K562 (cell line): Measurements from ENCODE around the gene BCL7C. TPM values are rescaled to one million over a fixed set of nuclear protein-coding genes. Genes with fewer than 3 reads are reported as not detected.

Experiments
- AFF1 ChIP-seq, 2 experiments: fragments of 450-650 bp; IDR thresholded peaks; 2 replicates each; pipeline ENCODE4 v1.6.1; 2018; ENCODE audit warnings: mild to moderate bottlenecking in 2 of 2, low read depth in 1 of 2; ENCODE audit not compliant: partially characterized antibody in 2 of 2
- BCL6 ChIP-seq: fragments of 250-450 bp; sonication (Bioruptor Pico); IDR thresholded peaks from 2 replicates; pipeline ENCODE4 v1.4.0; 2020
- BCOR ChIP-seq: fragments of 450-650 bp; IDR thresholded peaks from 2 replicates; pipeline ENCODE4 v1.6.1; 2016
- DPF2 ChIP-seq: fragments of 450-650 bp; IDR thresholded peaks from 2 replicates; pipeline ENCODE4 v1.6.1; 2016
- FOXJ2 ChIP-seq: fragments of 200-800 bp; sonication (Bioruptor generic); IDR thresholded peaks from 2 replicates; pipeline ENCODE4 v1.6.1; 2016; ENCODE audit warnings: missing genetic modification characterization, missing compliant biosample characterization
- FOXM1 ChIP-seq, 2 experiments: fragments of 450-650 bp in 1 of 2; sonication (generic) in 1 of 2; formaldehyde crosslinking in 1 of 2; IDR thresholded peaks; 2 replicates each; pipeline versions ENCODE4 v1.6.1 to v1.9.0; 2017 to 2022; ENCODE audit warnings: low read depth in 2 of 2, mild to moderate bottlenecking in 2 of 2, missing genetic modification reagents in 1 of 2, moderate library complexity in 1 of 2
- HOXB6 ChIP-seq: fragments of 250-450 bp; sonication (Bioruptor Pico); IDR thresholded peaks from 2 replicates; pipeline ENCODE4 v1.5.1; 2022; ENCODE audit warnings: mild to moderate bottlenecking, borderline replicate concordance
- ID3 ChIP-seq, 2 experiments: fragments of 250-450 bp in 1 of 2; fragments of 450-650 bp in 1 of 2; sonication (Bioruptor Pico) in 1 of 2; IDR thresholded peaks; 2 replicates each; pipeline versions ENCODE4 v1.6.1 to v1.8.0; 2016 to 2021; ENCODE audit warnings: mild to moderate bottlenecking in 2 of 2, moderate library complexity in 2 of 2, missing compliant biosample characterization in 1 of 2, missing genetic modification characterization in 1 of 2
- KAT2B ChIP-seq: IDR thresholded peaks from one replicate; pipeline ENCODE4 v1.6.1; 2012; ENCODE audit warnings: low read depth, mild to moderate bottlenecking, control low read depth, inconsistent platforms, low read length, moderate library complexity
- KAT8 ChIP-seq: fragments of 450-650 bp; IDR thresholded peaks from 2 replicates; pipeline ENCODE4 v1.6.1; 2016; ENCODE audit warnings: low read depth, mild to moderate bottlenecking
- MYC ChIP-seq, 2 experiments: fragments of 250-450 bp in 1 of 2; sonication (Bioruptor Pico) in 1 of 2; IDR thresholded peaks; 2 replicates each; pipeline versions ENCODE4 v1.5.1 to v1.6.1; 2012 to 2021; ENCODE audit warnings: low read depth in 2 of 2, borderline replicate concordance in 1 of 2, improper control_type of control experiment in 1 of 2, low read length in 1 of 2, mild to moderate bottlenecking in 1 of 2, moderate library complexity in 1 of 2
- NR4A1 ChIP-seq, 2 experiments: fragments of 250-450 bp in 1 of 2; fragments of 450-650 bp in 1 of 2; sonication (Bioruptor Pico) in 1 of 2; IDR thresholded peaks; 2 replicates each; pipeline versions ENCODE4 v1.4.0 to v1.6.1; 2016 to 2020; ENCODE audit warnings: mild to moderate bottlenecking in 2 of 2, missing compliant biosample characterization in 1 of 2, missing genetic modification characterization in 1 of 2, moderate library complexity in 1 of 2
- NUFIP1 ChIP-seq: fragments of 450-650 bp; IDR thresholded peaks from 2 replicates; pipeline ENCODE4 v1.6.1; 2018; ENCODE audit not compliant: partially characterized antibody
- PTRF ChIP-seq: fragments of 450-650 bp; IDR thresholded peaks from 2 replicates; pipeline ENCODE4 v1.6.1; 2016; ENCODE audit warnings: mild to moderate bottlenecking, missing genetic modification characterization, missing compliant biosample characterization
- SIRT6 ChIP-seq: IDR thresholded peaks from one replicate; pipeline ENCODE4 v1.6.1; 2012; ENCODE audit warnings: low read depth, mild to moderate bottlenecking, control low read depth, inconsistent platforms, low read length, moderate library complexity
- ZNF121 ChIP-seq: sonication (generic); formaldehyde crosslinking; conservative IDR thresholded peaks from 2 replicates; pipeline ENCODE4 v1.8.0; 2022; ENCODE audit warnings: missing genetic modification reagents
- ZNF384 ChIP-seq: IDR thresholded peaks from 2 replicates; pipeline ENCODE4 v1.6.1; 2012; ENCODE audit warnings: low read depth, low read length, improper control_type of control experiment
- ZNF77 ChIP-seq: fragments of 250-450 bp; sonication (Bioruptor Pico); IDR thresholded peaks from 2 replicates; pipeline ENCODE4 v1.5.0; 2020
- polyA plus RNA-seq, 8 experiments: library from polyadenylated mRNA; depleted of rRNA in 4 of 8; stranded (reverse) in 5 of 8; unstranded in 3 of 8; fragments of >200 nt; fragmentation: Nextera tagmentation in 2 of 8; fragmentation: Illumina TruSeq in 1 of 8; extraction: Ambion mirVana in 2 of 8; extraction: Trizol in 1 of 8; gene quantifications; 2 replicates each; pipeline versions ENCODE4 v1.2.1 to v1.2.3, GENCODE V29; 2011 to 2014; ENCODE audit warnings: inconsistent platforms in 1 of 8, missing spikeins in 1 of 8
- total RNA-seq, 7 experiments: library from RNA; depleted of rRNA in 6 of 7; stranded (reverse); fragments of >200 nt in 6 of 7; fragmentation: Illumina TruSeq in 2 of 7; extraction: Trizol in 2 of 7; gene quantifications; 2 replicates each; pipeline versions ENCODE4 v1.2.1 to v1.2.3, GENCODE V29; 2011 to 2021; ENCODE audit warnings: low replicate concordance in 1 of 7
- TF ChIP-seq, protein P1 (sequence below): fragments of 250-450 bp; sonication (Bioruptor Pico); IDR thresholded peaks from 2 replicates; pipeline ENCODE4 v1.9.0; 2021; ENCODE audit warnings: mild to moderate bottlenecking
- TF ChIP-seq, protein P2 (sequence below), 2 experiments: fragments of 200-800 bp in 1 of 2; sonication (Bioruptor generic) in 1 of 2; sonication (generic) in 1 of 2; formaldehyde crosslinking in 1 of 2; IDR thresholded peaks in 1 of 2; conservative IDR thresholded peaks in 1 of 2; 2 replicates each; pipeline versions ENCODE4 v1.5.0 to v1.6.1; 2016 to 2020; ENCODE audit warnings: missing compliant biosample characterization in 1 of 2, missing genetic modification characterization in 1 of 2, missing genetic modification reagents in 1 of 2

BCL7C gene
- total and polyA plus RNA-seq, 9 of the 15 experiments (the other 6 are each of a cell fraction or from before 2014, with no cell fraction given), result 1.7 to 85.8 (median 19.6) TPM

- no peak for TF ChIP-seq KAT2B
- TF ChIP-seq ZNF77 (CRISPR knock-in tag), result no peak
- no peak for TF ChIP-seq NR4A1 (CRISPR knock-in tag; IDR thresholded peaks at IDR 0.05)
- TF ChIP-seq NR4A1 (tag; IDR thresholded peaks at IDR 0.05), result no peak
- TF ChIP-seq SIRT6, result no peak
- TF ChIP-seq DPF2, result peak; percentile 61; the same call in 1 of the 2 replicates
- TF ChIP-seq ID3 (CRISPR knock-in tag; IDR thresholded peaks at IDR 0.05), result no peak
- peak; percentile 91 for TF ChIP-seq ID3 (tag; IDR thresholded peaks at IDR 0.05)
- TF ChIP-seq, protein P1, sequence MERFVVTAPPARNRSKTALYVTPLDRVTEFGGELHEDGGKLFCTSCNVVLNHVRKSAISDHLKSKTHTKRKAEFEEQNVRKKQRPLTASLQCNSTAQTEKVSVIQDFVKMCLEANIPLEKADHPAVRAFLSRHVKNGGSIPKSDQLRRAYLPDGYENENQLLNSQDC (CRISPR knock-in tag), result no peak
- TF ChIP-seq FOXJ2 (tag), result 0 out of 2 replicates have a peak, but pooled peaks have one; percentile 29
- no peak for TF ChIP-seq NUFIP1
- no peak; the same call in 1 of the 2 replicates for TF ChIP-seq BCOR
- TF ChIP-seq FOXM1 (IDR thresholded peaks at IDR 0.05; ENCODE audit: low read depth), result peak; percentile 13; the same call in 1 of the 2 replicates
- no peak for TF ChIP-seq FOXM1 (CRISPR knock-in tag; IDR thresholded peaks at IDR 0.05; ENCODE audit: low read depth)
- TF ChIP-seq BCL6 (CRISPR knock-in tag), result no peak
- TF ChIP-seq, protein P2, sequence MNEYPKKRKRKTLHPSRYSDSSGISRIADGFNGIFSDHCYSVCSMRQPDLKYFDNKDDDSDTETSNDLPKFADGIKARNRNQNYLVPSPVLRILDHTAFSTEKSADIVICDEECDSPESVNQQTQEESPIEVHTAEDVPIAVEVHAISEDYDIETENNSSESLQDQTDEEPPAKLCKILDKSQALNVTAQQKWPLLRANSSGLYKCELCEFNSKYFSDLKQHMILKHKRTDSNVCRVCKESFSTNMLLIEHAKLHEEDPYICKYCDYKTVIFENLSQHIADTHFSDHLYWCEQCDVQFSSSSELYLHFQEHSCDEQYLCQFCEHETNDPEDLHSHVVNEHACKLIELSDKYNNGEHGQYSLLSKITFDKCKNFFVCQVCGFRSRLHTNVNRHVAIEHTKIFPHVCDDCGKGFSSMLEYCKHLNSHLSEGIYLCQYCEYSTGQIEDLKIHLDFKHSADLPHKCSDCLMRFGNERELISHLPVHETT (CRISPR knock-in tag; conservative IDR thresholded peaks at IDR 0.05 in 1 of 2, IDR thresholded peaks at IDR 0.05 in 1 of 2), result peak in 1 of 2 experiments; percentile 70; a peak in 2 of 4 replicates
- no peak for TF ChIP-seq ZNF384
- no peak for TF ChIP-seq PTRF (tag)
- TF ChIP-seq ZNF121, result no peak
- TF ChIP-seq AFF1 (IDR thresholded peaks at IDR 0.05; ENCODE audit: low read depth in 1 of 2, partially characterized antibody in 2 of 2), result no peak
- TF ChIP-seq MYC (IDR thresholded peaks at IDR 0.05; ENCODE audit: low read depth, low read length), result 0 out of 2 replicates have a peak, but pooled peaks have one; percentile 26
- TF ChIP-seq MYC (CRISPR knock-in tag; IDR thresholded peaks at IDR 0.05; ENCODE audit: borderline replicate concordance, low read depth), result no peak
- no peak for TF ChIP-seq KAT8
- no peak for TF ChIP-seq HOXB6 (CRISPR knock-in tag)
Measured at GRCh38 chr16:30844671-30845449, 49.0 kb downstream of the BCL7C start (continued).
